Pancreas (tissue), 10 donors: ENCODE data around the gene DDX1. TPM values are rescaled to one million over a fixed set of nuclear protein-coding genes. Genes with fewer than 3 reads are reported as not detected.

Experiments used
- ATAC-seq, 4 donors: fragments of 200-7000 bp; cut with Tn5 transposase; one replicate each; pipeline versions ENCODE4 v1.8.0 to v1.9.1; 2020; ENCODE audit warnings: mild to moderate bottlenecking in 4 of 4, moderate library complexity in 4 of 4
- DNase-seq, 6 donors: peaks; one replicate each; pipeline ENCODE4 v3.0.0-alpha.2; 2020
- FAIRE-seq: peaks from 2 replicates; lab custom pipeline; 2012; peaks lifted over from hg19 to GRCh38; lab: Jason Lieb, UNC
- H3K27ac ChIP-seq, 4 donors: fragments of 200-600 bp; sonication (generic); 1 replicate in 3 of 4; 2 replicates in 1 of 4; pipeline versions ENCODE4 v1.5.0 to v1.8.0; 2020
- H3K27me3 ChIP-seq, 4 donors: fragments of 200-600 bp; one replicate each; pipeline ENCODE4 v1.8.0; 2021
- H3K36me3 ChIP-seq, 3 donors: fragments of 200-600 bp; sonication (generic) in 1 of 3; one replicate each; pipeline versions ENCODE4 v1.5.0 to v1.8.0; 2020 to 2021
- H3K4me1 ChIP-seq, 3 donors: fragments of 200-600 bp; one replicate each; pipeline ENCODE4 v1.8.0; 2021
- H3K4me3 ChIP-seq, 4 donors: fragments of 200-600 bp; sonication (generic) in 2 of 4; one replicate each; pipeline versions ENCODE4 v1.5.0 to v1.8.0; 2020 to 2021
- H3K9me3 ChIP-seq, 4 donors: fragments of 200-600 bp; one replicate each; pipeline ENCODE4 v1.8.0; 2021
- WGBS, 2 donors: extraction: QIAGEN DNeasy Blood & Tissue Kit; methylation state at CpG; one replicate each; pipeline ENCODE4 v1.1.7; 2013; 5-methylcytosine and 5-hydroxymethylcytosine counted together
- intact Hi-C, 3 donors: fragments of 100-400 bp; cut with DNase I; formaldehyde crosslinking; loops; one replicate each; pipeline versions ENCODE4 v1.11.1 to v1.14.2; 2022
- polyA plus RNA-seq, 2 donors: library from polyadenylated mRNA; stranded (reverse); fragments of 200-250 nt; gene quantifications; one replicate each; pipeline ENCODE4 v1.2.3, GENCODE V29; 2013
- total RNA-seq, 6 donors: library from RNA; stranded (reverse); fragmentation: NEBNext Ultra II Directional in 4 of 6; extraction: Animal tissue kit (Norgen Biotek cat#: 25700) in 4 of 6; gene quantifications; one replicate each; pipeline versions ENCODE4 v1.2.1 to v1.2.4, GENCODE V29; 2021 to 2023
- TF ChIP-seq, protein P1 (sequence below), 4 donors: fragments of 200-600 bp; sonication (generic) in 3 of 4; IDR thresholded peaks; one replicate each; pipeline versions ENCODE4 v1.5.0 to v1.8.0; 2021; ENCODE audit warnings: antibody characterized with exemption in 4 of 4
- donor health status: healthy with polysubstance abuse.
- donor health status: DM: no; HTN: no; CAD: no; lungs with moderate emphysema.
- donor health status: DM: no; HTN: no; CAD: no.
- donor health status: control.
- donor health status: control.
- donor health status: Bipolar disorder and iron deficiency.
- donor health status: DM: yes; HTN: yes; CAD: no.
- donor health status: DM: no; HTN: no; CAD: no.
- donor health status: DM: no; HTN: no; CAD: no.
- donor health status: DM: yes; HTN: yes; CAD: no.

Gene DDX1
- total and polyA plus RNA-seq, 8 donors: 25.5 to 55.1 (median 43.1) TPM

DNA sequence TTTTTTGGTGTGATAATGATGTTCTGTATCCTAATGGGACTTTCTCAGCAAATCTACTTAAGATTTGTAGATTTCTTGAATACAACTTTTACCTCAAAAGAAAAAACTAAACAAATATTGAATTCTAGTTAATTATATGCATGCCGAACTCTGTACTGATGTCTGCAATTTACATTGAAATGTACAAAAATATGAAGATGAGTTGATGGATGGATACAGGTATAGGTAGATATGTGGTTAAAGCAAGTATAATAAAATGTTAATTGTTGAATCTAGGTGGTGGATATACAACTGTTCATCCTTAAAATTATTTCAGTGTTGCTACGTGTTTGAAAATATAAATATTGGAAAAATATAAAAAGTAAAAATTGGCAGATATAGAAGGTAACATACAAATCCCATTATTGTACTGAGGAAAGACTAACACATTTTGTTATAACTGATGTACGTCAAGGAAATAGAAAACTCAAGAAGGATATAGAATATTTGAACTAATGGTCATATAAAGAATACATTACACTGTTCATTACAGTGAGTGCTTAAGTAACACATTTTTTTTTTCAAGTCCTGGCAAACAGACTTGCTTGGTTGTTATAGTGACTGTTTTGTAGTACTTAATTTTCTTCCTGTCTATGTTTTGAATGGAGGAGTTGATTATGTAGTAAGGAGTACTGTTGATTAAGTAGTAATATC is 33.8 kb downstream of the DDX1 start:
- Histone ChIP-seq H3K4me3 (no peak overlapping the region), H3K9me3 (no peaks in the 10 kb centered on the region), H3K27ac (no peak overlapping the region), H3K36me3 (peaks cover 2 to 37% (median 9%) of the 10 kb centered on the region in 3 donors), H3K27me3 (no peaks in the 10 kb centered on the region), H3K4me1 (peaks cover 15 to 18% (median 16%) of the 10 kb centered on the region in 3 donors)
- DNase-seq (no peak), FAIRE-seq (no peak), ATAC-seq (no peak)
- intact Hi-C loops: no loop called here
- 95 to 97% methylated on average over 3 of the region's 3 CpGs for WGBS, 2 donors
- TF ChIP-seq, protein P1, sequence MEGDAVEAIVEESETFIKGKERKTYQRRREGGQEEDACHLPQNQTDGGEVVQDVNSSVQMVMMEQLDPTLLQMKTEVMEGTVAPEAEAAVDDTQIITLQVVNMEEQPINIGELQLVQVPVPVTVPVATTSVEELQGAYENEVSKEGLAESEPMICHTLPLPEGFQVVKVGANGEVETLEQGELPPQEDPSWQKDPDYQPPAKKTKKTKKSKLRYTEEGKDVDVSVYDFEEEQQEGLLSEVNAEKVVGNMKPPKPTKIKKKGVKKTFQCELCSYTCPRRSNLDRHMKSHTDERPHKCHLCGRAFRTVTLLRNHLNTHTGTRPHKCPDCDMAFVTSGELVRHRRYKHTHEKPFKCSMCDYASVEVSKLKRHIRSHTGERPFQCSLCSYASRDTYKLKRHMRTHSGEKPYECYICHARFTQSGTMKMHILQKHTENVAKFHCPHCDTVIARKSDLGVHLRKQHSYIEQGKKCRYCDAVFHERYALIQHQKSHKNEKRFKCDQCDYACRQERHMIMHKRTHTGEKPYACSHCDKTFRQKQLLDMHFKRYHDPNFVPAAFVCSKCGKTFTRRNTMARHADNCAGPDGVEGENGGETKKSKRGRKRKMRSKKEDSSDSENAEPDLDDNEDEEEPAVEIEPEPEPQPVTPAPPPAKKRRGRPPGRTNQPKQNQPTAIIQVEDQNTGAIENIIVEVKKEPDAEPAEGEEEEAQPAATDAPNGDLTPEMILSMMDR (IDR thresholded peaks at IDR 0.05): no peak

DNA sequence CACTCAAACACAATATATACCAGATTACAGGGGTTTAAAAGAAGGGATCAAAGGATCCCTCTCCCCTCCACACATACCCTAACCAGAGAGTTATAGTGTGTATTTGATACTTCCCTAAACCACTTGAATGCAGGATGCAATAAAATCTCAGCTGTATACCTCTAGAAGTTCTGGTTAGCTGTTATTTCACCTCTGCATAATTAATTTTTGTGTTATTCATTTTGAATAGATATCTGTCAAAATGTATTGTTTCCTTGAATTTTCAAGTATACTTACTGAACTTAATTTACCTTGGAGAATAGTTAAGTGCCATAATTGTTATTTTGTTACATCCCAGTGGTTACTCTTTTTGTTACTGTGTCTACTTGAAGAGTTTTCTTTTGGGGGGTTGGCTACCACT is 34.5 kb downstream of the DDX1 start:
- Histone ChIP-seq H3K4me3 (no peak overlapping the region), H3K27me3 (no peaks in the 10 kb centered on the region), H3K9me3 (no peaks in the 10 kb centered on the region), H3K27ac (no peak overlapping the region), H3K36me3 (peaks cover 2 to 43% (median 11%) of the 10 kb centered on the region in 3 donors), H3K4me1 (peaks cover 15 to 20% (median 20%) of the 10 kb centered on the region in 3 donors)
- DNase-seq: no peak
- ATAC-seq: no peak
- intact Hi-C loops: no loop called here
- TF ChIP-seq, protein P1 (IDR thresholded peaks at IDR 0.05): no peak
- FAIRE-seq: no peak

DNA sequence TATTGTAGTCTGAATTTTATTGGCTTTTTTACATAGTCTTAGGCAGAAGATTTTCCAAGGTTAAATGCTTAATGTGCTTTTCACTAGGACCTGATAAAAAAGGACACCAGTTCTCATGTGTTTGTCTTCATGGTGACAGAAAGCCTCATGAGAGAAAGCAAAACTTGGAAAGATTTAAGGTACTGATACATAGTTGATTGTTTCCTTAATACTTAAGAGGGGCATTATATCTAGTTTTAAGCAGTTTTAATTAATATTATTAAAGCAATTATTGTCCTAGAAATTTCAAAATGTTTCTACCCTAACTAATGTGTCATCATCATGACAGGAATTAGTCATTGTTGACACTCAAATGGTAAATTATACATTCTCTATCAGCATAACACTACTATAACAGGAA is 35.3 kb downstream of the DDX1 start:
- H3K27ac ChIP-seq: no peak overlapping the region
- FAIRE-seq: no peak
- TF ChIP-seq, protein P1 (IDR thresholded peaks at IDR 0.05): no peak
- no peak for ATAC-seq
- no peaks in the 10 kb centered on the region for H3K27me3 ChIP-seq
- DNase-seq: no peak
- intact Hi-C loops: no loop called here
- H3K4me3 ChIP-seq: no peak overlapping the region
- H3K9me3 ChIP-seq: no peaks in the 10 kb centered on the region
- peaks cover 15 to 20% (median 20%) of the 10 kb centered on the region in 3 donors for H3K4me1 ChIP-seq
- peaks cover 2 to 51% (median 18%) of the 10 kb centered on the region in 3 donors for H3K36me3 ChIP-seq

DNA sequence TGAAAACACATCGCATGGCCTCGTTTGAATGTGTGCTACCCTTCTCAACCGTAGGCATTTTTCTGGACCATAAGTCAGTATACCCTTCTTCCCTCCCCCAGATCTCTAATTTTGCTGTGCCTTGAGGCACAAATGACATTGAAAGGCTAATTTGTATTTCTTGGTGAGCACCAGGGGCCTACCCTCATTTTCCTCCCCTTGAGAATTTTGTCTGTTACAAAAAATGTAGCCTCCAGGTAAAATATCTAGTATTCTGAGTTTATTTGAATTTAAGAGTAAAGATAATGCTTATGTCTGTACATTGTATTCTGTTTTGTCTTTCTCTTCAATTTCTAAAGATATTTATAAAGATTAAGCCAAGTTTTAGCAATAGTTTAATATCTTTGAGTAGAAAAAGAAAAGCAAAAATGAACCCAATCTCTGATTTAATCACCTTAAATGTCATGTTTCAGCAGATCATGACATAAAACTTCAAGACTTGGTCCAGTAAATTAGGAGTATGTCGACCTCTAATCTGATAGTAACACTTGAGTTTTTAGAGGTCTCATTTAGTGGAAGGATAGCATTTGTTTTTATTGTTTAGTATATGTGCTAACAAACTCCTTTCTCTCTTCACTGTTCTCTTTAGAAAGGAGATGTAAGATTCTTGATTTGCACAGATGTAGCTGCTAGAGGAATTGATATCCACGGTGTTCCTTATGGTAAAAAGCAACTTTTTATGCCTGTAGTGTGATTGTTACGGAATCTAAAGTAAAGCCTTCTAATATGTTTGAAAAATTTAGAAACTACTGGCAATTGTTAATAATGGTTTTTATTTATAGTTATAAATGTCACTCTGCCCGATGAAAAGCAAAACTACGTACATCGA is 36.4 kb downstream of the DDX1 start:
- FAIRE-seq: no peak
- WGBS, 2 donors: 84 to 86% methylated on average over 9 of the region's 9 CpGs

More for the DNA sequence above, 36.4 kb downstream of the DDX1 start:
- Histone ChIP-seq H3K4me1 (peaks cover 15 to 20% (median 20%) of the 10 kb centered on the region in 3 donors), H3K27ac (no peak overlapping the region), H3K36me3 (peaks cover 2 to 57% (median 26%) of the 10 kb centered on the region in 3 donors), H3K4me3 (no peak overlapping the region), H3K9me3 (no peaks in the 10 kb centered on the region), H3K27me3 (no peaks in the 10 kb centered on the region)
- intact Hi-C loops: no loop called here
- TF ChIP-seq, protein P1 (IDR thresholded peaks at IDR 0.05): no peak
- no peak for ATAC-seq
- DNase-seq: no peak
